ENCODE results near the gene PLEKHF1.
A peak's percentile ranks its signal among the peaks of the same experiment; 100 is the strongest.
"Not testable (repeated sequence)": the region's sequence is repeated elsewhere in the genome, so short reads cannot be mapped to it uniquely, and the experiment has no call there.

The PLEKHF1 gene

DNA sequence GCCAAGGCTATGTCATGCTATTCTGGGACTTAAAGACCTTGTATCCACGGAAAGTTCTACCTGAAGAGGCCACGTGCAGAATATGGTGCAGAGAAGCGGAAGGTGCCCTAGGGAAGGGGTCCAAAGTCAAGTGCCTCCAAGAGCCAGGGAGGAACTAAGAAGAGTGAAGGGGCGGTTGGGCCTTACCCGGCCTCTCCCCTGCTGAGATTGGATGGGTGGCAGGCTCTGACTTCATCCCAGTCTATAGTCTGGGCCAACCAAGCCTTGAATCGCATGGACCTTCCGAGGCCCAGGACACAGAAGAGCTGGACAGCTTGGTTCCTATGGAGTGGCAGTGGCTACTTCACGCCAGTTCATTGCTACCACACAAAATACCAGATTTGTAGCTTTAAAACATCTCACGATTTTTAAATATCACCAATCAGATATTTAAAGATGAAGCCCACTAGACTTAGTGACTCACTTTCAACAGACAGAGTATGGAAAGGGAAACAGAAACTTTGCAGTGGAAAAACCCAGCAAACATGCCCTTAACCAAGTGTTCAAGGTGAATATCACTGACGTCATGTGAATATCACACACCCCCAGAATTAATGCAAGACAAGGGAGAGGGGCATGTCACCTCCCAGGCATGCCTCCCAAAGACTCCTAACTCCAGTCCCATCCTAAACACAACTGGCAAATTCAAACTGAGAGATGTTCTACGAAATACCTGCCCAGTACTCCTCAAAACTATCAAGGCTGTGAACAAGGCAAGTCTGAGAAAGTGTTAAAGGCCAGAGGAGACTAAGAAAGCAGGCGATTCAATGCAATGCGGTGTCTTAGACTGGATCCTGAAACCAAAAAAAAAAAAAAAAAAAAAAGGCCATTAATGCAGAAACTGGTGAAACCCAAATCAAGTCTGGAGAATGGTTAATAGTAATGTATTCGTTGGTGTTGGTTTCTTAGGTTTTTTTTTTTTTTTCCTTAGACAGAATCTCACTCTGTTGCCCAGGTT is 39.6 kb downstream of the PLEKHF1 start:
- DNase-seq: no peak

DNA sequence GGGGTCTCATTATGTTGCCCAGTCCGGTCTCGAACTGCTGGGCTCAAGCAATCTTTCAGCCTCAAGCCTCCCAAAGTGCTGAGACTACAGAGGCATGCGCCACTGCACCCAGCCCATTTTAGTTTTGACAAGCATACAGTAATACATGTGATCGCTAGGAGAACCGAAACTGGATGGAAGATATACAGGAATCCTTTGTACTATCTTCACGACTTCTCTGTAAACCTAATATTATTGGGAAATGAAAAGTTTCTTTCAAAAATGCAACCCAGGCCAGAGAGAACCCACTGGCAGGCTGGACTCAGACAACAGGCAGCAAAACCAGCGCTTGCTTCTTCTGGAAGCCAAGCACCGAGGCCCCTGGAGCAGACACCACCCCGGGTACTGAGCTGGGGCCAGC is 40.4 kb downstream of the PLEKHF1 start:
- no peak for DNase-seq

DNA sequence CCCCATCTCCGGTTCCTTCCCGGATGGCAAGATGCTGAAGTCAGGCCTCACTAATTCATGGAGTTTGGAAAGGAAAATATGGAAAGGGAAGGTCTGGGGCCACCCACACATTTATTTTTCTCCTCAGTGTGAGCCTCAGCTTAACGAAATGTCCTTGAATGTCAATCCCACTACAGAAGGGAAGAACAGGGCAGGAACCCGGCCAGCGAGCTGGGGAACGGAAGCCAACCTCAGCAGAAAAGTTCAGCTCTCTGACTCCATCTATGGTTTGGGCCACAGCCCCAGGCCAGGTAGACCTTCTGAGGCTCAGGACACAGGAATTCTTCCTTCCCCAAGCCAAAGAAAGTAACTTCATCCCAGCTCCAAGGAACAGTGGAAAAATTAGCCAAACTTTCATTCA is 41.4 kb downstream of the PLEKHF1 start:
- DNase-seq: no peak

DNA sequence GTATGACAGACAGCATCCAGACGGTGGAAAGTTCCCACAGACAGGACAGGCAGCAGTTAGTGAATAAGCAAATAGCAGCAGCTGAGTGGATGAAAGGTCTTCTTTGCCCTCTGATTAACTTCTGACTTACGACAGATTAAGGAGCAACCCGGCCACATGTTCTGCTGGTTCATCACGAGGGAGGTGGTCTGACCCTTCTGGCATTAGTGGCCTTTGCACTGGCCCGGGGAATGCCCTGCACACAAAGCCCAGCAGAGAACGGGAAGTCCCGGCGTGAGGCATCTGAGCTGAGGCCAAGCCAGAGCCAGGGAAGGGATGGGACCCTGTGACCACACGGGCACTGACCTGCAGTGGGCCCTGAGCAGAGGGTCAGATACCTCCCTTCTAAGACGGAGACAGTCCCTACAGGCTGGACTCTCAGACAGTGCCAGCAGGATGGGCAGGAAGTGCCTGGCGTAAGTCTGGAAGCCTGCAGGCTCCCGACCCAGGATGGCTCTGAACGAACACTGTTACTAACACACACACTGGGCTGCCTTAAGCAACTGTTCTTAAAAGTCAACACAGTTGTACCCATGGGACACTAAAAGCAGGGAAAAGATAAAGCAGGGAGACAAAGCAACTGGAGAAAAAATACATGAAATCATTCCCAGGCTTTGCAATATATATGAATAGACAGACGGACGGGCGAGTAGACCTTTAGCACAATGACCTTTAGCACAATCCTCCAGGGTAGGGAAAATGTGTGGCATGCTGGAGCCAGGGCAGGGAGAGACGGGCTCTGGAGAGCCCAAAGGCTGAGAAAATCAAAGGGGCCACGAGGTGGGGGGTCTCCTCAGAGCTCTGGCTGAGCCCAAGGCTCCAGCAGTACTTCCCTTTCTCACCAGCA is 43.5 kb downstream of the PLEKHF1 start:
- no peak for DNase-seq

DNA sequence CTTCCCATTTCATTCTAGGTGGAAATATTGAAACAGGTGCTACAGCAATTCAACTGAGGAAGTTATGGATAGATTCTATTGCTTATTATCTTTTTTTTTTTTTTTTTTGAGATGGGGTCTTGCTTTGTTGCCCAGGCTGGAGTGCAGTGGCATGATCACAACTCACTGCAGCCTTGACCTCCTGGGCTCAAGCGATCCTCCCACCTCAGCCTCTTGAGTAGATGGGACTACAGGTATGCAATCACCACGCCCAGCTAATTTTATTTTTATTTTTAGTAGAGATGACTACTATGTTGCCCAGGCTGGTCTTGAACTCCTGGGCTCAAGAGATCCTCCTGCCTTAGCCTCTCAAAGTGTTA is 44.2 kb downstream of the PLEKHF1 start:
- DNase-seq: not testable (repeated sequence)

DNA sequence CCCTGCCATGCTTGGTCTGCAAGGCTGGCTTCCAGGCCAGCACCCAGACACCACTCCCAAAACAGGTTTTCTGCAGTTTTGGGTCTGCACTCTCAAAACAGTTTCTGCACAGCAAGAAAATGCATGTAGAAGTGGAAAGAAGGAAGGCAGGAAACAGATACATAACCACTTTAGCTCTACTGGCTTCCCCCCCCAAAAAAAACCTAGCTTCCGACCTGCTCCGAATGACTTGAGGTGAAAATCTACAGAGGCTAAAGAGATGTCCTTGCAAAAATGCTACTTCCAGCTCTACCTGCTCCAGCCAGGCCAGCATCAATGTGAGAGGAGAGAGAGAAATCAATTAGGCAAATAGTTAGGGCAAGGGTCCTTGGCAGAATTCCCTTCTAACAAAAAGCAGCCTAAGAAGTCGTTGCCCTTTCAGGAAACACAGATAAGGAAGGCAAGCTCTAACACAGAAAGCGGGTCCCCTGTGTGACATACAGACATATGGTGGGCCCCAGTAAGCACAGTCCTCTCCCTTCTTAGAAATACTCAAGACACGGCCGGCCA is 46.4 kb downstream of the PLEKHF1 start:
- DNase-seq: no peak

DNA sequence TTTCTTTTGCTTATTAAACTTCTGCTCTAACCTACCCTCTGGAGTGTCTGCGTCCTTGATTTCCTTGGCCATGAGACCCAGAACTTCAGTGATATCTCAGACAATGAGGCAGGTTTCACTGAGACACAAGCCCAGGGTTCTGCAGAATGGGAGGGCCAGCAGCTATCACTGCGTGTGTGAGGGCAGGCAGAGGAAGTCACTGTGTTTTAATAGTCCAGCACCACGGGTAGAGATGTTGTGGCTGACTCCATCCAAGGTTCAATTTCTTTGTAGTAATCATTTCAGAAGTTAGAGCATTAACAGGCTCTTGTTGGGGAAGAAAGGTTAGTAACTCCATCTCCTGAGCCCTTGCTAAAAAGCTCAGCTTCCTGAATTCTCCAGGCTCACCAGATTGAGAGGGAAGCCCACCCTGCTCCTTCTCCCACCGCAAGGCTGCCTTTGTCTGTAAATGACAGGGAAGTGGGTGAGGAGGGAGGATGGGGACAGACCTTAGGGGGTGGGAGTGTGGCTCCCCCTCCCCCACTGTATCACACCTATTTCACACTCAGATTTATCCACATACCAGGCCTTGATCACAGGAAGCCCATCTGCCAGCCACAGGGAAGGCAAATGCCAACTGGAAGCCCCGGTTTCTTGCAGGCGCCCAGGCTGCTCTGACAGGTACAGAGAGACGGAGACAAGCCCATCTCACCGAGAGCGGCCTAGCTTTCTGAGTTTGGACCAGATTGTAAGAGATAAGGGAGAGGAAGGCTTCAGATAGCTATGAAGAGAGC is 47.7 kb downstream of the PLEKHF1 start:
- no peak for DNase-seq

DNA sequence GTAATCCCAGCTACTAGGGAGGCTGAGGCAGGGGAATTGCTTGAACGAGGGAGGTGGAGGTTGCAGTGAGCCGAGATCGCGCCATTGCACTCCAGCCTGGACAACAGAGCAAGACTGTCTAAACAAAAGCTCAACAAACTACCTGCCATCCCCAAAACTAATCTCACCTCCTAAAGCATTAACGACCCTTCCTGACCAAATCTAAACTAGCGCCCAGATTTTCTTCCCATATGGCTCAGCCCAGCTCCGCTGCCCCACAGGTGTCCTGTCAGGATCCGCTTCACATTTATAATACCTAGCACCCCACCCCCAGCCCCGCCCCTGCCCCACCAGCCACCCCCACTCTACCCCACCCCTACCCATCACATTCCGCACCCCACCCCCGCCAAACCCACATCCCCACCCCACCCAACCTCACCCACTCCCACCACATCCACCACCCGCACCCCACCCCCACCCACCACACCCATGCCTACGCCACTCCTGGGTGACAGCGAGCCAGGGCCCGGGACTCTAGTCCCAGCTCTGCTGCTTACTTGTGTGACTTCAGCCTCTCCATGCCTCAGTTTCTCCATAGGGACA is 49.2 kb downstream of the PLEKHF1 start:
- no peak for DNase-seq

DNA sequence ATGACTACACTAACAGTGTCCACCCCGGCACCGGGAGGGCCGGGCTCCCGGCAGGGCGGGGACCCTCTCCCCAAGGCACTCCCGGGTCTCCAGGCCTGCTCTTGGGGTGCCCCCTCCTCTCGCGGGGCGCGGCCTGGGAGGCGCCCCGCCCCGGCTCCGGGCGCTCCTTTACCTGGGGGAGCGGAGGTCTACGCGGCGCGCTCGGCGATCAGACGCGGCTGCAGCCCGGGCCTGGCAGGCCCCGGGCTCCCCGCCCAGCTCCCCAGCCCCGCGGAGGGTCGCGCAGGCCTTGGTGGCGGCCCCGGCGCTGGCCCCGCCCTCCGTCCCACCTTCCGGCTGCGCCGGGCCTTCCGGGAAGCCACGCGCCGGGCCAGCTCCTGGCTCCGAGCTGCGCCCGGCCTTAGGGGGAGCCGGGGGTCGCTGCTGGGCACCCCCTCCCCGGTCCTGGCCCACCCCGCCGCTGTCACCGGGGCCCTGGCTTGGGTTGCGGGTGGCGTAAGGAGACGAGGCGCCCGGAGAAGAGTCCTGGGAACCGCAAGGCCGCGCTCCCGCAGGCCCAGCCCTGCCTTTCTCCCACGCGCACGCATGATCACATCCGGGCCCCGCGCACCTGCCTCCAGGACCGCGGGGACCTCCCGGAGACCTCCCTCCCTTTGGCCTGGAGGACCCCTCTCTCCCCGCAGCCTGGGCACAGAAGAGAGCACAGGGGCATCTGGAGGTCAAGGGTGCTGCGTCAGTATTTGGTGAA is 49.9 kb downstream of the PLEKHF1 start, which contains the start of gene C19orf12:
C19orf12 (minus strand) TSS at position 309 of the 748 bp plus-strand sequence. CDS start 6,848 bp downstream, outside the sequence.
- DNase-seq: peak; percentile 18

DNA sequence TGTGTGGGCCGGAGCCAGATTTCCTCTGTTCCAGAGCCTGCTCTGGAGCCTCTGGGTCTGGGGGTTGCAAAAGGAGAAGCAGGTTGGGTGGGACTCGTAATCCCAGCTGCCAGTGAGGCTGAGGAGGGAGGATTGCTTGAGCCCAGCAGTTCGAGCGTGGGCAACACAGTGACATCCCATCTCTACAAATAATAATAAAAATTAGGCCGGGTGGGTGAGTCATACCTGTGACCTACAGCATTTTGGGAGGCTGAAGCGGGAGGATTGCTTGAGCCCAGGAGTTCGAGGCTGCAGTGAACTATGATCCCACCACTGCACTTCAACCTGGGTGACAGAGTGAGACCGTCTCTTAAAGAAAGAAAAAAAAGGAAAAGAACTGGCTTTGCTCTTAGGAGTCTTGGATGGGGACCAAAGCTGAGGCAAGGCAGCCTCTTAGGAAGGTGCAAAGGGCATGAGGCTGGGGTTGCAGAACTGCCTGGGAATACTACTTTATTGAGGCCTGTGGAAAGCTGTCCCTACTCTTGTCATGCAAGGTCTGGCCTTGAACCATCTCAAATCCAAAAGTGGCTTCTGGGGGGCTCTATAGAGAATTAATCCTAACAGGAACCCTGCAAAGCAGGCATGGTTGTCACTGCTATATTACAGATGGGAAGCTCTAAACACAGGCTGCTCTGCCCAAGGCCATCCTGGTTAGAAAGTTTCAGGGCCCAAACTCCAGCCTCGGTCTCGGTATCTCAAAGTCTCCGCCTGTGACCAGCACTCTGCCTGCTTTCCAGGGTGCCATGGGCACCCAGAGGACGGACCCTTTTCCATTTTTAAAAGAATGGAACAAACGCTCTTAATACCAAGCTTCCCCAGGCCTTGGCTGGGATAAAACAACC is 50.7 kb downstream of the PLEKHF1 start:
- no peak for DNase-seq

DNA sequence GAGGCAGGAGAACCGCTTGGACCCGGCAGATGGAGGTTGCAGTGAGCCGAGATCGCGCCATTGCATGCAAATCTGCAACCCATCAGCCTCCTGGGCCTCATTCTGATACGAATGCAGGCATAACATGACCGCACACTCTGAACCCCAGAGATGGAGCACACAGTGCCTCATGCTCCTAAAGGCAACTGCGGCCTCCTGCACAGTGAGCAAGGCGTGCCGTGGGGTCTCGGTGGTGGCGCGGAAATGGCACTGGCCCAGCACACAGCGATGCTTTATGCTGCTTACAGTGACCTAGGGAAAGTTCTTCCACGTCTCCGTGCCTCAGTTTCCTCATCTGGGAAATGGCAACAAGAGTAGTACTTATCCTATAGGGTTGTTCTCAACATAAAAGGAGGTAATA is 51.8 kb downstream of the PLEKHF1 start:
- no peak for DNase-seq

DNA sequence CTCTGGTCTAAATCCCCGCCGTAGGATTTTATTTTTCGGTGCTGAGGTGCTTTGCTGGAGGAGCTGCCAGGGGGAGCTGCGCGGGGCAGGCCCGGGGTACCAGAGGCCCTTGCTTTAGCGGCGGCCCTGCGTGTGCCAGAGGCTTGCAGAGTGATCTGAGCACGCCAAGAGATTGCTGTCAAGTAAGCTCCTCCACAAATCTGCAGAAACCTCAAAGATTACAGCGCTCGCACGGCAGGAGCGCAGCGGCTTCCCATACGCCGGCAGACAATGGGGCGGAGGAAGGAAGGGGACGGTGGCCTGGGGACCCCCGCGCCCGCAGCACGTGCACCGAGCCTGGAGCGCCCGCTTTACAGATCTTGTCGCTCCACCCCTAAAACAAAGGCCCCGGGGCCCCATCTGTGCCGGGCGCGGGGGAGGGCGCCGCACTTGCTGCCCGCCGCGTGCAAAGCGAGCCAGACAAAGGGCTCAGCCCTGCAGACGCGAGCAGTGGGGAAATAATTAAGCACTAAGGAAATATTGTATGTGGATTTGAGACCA is 58.9 kb downstream of the PLEKHF1 start:
- DNase-seq: peak; percentile 34

DNA sequence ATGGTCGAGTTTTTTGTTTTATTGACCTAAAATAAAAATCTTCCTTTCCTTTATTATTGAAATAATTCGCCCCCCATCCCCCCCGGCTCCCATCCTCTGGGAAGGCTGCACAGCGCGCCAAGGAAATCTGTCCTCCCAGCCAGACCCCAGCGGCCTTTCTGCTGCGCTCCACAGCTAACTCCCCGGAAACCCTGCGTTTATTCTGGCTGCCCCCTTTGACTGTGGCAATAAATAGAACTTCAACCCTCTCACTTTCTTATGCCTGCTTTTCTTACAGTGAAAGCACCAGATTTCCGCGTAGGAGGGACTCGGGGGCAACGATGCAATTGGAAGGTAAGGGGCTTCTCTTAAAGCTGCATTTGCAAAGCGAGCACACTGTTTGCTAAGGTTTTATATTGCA is 59.5 kb downstream of the PLEKHF1 start:
- no peak for DNase-seq

Measured in NCI-H526 treated with DMSO at 0.1 percent for 48 hours (cell line).